M059J (cell line): Measurements from ENCODE around the gene ATP6V0D1. TPM values are rescaled to one million over a fixed set of nuclear protein-coding genes. Genes with fewer than 3 reads are reported as not detected.
"Not testable (repeated sequence)": the region's sequence is repeated elsewhere in the genome, so short reads cannot be mapped to it uniquely, and the experiment has no call there.

Experiments
- DNase-seq: peaks from one replicate; pipeline ENCODE4 v3.0.0-alpha.2; 2012; ENCODE audit warnings: low read depth
- total RNA-seq: library from RNA; depleted of rRNA; stranded (reverse); fragments of >200 nt; shearing (Covaris generic); gene quantifications from 2 replicates; pipeline ENCODE4 v1.2.3, GENCODE V29; 2014

Gene ATP6V0D1
- total RNA-seq, 1 experiment from 2014 or later, result 160 TPM

DNA sequence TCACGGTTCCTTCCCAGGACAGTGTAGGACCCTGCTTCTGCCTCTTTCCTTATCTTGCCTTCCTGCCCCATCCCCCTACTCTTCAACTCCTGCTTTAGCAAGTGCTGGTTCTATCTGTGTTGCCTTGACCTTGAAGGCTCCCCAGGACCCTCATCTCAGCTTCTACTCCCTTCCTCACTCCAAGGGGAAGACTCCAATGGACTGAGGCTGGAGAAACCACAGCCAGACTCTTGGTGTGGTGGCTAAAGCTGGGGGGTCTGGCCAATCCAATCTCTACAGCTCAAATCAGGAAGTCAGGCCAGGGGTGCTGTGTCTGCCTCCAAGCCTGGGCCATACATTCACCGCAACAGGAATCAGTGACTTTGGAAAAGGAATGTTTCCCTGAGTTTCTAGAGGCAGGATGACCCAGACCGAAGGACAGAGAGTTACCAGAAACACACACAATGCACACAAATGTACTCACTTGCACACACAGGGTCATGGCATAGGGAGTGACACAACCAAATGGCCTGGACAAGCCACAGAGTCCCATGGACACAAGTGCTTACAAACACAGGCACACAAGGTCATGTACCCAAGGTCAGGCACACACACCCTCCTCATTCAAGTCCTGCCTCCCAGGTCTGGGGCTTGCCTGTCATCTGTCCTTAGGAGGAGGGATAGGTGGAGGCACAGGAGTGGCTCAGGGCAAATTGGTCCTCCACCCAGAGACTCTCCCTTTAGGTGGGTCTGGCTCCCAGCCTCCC, 51.7 kb downstream of the ATP6V0D1 start:
- DNase-seq, result no peak

- peak; percentile 71 for DNase-seq
Observed at GRCh38 chr16:67428146-67428731, 52.7 kb downstream of the ATP6V0D1 start.

DNA sequence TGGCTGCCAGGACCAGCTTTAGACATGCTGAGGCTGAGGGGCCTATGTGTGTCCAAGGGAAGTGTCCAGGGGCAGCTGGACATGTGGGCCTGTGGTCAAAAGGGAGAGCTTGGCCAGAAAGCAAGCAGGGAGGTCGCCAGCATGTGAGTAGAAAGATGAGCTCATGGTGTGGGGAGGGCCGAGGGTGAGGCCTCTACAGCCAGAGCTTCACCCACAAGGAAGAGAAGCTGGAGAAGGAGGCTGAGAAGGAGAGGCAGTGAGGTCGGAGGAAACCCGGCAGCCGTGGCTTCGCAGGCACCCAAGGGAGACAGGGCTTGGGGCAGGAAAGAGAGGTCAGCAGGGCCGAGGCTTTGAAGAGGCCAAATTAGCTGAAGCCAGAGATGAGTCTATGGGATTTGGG, 54.0 kb downstream of the ATP6V0D1 start:
- DNase-seq, result no peak

DNA sequence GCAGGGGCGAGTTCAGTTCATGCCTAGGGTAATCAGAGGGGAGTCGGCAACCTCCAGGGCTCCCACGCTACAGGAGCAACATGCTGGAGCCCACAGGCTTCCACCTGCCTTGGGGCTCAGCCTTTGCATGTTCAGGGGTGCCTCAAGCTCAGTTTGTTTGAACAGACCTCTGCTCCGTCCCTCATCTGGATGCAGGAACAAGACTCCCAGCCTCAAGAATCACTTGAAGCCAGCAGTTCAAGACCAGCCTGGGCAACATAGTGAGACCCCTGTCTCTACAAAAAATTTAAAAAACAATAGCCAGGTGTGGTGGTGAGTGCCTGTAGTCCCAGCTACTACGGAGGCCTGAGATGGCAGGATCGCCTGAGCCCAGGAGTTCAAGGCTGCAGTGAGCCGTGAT, 54.9 kb downstream of the ATP6V0D1 start:
- no peak for DNase-seq

DNA sequence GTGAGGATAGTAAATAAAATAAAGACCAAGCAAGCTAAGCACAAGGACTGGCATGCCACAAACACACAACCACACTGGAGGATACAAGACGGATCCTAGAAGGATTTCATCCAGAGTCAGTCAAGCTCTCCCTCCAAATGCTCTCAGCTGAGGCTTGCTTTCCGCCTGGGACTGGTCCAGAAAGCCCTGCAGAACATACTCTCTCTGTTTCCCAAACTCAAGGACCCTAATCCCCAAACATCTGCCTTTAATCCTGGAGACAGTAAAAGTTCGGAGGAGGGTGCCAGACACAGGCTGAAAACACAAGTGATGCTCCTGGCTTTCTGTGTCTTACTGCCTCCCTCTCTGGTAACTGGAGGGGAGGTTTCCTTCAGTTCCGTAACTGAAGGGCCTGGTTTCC, 55.4 kb downstream of the ATP6V0D1 start:
- DNase-seq, result no peak

DNA sequence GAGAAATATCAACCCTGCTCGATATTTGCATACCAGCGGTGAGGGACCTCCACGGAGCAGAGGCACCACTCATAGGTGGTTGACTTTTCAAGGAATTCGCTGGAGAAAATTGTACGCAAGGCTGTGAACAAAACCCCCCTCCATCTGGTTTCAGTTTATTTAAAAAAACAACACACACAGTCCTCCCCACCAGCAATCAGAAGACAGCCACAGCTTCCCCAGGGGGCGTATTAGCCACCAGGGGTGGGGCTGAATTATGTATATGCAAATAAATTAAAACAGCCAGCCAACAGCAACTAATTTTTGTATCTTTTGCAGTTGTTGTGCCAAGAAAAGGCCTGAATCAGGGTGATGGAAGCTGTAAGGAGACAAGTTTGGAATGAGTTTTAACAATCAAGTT, 55.9 kb downstream of the ATP6V0D1 start:
- no peak for DNase-seq

- no peak for DNase-seq
Observed at GRCh38 chr16:67424261-67424615, 56.7 kb downstream of the ATP6V0D1 start.

DNA sequence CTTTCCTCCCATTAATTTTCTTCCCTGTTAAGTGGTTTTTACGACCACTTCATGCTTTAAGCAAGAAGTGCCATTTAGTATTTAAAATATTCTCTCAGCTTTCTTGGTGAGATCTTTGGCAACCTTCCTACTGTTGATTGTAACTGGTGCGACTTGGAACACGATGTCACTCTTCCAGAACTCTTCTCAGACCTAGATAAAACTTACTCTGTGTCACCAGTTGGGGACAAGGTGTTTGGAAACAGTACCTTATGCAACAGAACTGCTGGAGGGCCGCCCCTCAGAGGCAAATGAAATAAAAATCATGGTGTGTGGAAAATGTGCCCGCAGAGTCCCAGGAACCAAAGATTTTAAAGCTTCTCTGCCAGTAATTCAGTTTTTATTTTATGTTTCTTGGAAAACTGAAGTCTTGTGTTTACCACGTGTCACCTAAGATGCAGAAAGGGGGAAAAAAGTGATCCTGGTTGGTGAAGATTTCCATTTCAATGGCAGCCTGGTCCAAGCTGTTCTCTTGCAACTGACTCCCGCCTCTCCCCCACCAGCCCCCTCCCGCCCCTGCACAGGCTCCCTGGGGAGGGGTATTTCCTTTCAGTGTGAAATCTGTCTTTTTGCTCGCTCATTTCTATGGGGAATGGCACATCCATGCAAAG, 57.2 kb downstream of the ATP6V0D1 start:
- DNase-seq, result no peak

GRCh38 chr16:67423015-67423414, 57.9 kb downstream of the ATP6V0D1 start:
- no peak for DNase-seq

- DNase-seq, result no peak
Observed at GRCh38 chr16:67421030-67421429, 59.9 kb downstream of the ATP6V0D1 start.

GRCh38 chr16:67419931-67420330, 61.0 kb downstream of the ATP6V0D1 start:
- no peak for DNase-seq

DNA sequence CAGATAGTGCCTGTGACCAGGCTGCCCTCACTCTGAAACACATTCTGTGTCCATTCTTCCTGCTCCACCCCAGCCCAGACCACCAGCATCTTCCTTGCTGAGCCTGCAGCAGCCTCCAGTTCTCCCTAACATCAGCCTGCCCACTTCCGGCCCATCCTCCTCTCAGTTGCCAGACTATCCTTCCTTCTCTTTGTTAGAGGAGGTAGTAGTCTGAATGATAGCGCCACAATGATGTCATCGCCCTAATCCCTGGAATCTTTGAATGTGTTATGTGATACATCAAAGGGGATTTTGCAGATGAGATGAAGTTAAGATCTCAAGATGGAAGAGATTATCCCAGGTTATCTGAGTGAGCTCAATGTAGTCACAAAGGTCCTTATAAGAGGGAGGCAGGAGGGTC, 61.5 kb downstream of the ATP6V0D1 start:
- DNase-seq, result peak; percentile 48

DNA sequence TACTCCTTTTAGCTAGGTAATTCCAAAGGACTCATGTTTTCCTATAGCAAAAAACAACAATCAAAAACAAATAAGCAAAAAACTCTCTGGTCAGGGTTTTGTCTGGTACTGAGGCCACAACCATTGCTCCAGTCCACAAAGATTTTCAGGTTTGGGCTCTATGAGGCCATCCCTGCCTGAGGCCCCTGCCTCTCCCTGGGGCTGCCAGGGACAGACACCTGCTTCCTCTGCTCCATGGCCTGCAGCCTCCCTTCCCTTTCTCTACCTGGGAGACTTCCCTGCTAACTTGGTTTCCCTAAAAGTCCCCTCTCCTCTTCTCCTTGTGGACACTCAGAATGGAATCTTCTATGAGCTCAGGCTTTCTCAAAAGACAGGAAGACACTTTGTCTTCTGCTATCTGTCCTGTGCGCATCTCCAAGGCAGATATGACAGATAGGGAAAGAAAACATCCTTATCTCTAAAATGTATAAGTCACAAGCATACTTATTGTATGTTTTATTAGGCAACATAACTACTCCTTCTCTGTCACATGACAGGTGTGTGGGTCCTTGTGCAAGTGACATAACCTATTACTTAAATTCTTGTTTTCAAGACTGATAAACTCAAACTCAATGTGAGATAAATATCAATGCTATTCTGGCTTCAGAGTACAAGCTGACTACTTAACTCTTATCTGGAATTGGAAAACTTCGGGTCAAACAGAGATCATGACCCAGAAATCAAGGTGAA, 63.5 kb downstream of the ATP6V0D1 start:
- no peak for DNase-seq

DNA sequence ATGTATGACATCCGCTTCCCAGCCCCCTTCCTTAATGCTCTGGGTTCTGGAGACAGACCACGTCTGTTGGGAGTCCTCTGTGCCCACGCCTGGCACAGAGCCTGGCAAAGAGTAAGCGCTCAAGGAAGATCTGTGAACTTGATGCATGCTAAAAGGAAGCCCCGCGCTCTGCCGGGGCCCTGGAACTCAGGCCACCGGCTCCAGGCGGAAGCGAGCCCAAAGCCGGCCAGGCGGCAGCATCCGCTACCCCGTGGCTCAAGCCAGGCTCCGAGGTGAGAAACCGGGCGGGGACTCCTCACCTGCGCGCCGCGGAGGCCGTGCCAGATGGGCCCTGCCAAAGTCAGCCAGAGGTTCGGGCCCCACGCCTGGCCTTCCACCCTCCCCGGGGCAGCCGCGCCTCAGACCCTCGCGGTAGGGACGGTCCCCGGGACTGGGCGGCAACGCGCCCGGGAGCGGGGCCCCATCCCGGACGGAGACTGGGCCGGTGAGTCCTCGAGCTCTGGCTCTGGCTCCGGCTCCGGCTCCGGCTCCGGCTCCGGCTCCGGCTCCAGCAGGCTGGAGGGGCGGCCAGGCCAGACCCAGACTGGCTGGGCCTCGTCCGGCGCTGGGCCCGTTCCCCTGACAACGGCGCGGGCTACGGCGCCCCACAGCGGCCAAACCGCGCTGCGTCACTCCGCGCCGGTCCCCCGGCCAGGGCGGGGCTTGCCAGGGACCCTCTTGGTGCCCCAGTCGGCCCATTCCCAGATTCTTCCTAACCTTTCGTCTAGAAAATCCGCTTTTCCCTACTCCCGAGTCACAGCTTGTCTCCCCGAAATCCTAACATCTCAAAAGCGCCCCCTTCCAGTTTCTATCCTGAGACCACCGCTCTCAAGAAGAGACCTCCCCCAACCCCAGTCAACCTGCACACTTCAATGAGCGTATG, 64.8 kb downstream of the ATP6V0D1 start, which contains the start of gene ZDHHC1:
TSS of gene ZDHHC1 (minus strand) at position 606 of the 922 bp plus-strand sequence. CDS start 8,702 bp downstream, outside the sequence.
- peak; percentile 51 for DNase-seq

DNA sequence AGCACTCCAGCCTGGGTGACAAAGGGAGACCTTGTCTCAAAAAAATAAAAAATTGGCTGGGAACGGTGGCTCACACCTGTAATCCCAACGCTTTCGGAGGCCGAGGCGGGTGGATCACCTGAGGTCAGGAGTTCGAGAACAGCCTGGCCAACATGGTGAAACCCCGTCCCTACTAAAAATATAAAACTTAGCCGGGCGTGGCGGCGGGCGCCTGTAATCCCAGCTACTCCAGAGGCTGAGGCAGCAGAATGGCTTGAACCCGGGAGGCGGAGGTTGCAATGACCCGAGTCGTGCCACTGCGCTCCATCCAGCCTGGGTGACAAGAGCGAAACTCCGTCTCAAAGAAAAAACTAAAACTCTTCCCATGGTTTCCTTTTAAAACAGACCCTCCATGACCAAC, 65.5 kb downstream of the ATP6V0D1 start:
- not testable (repeated sequence) for DNase-seq

GRCh38 chr16:67413978-67414911, 66.7 kb downstream of the ATP6V0D1 start:
- no peak for DNase-seq

DNA sequence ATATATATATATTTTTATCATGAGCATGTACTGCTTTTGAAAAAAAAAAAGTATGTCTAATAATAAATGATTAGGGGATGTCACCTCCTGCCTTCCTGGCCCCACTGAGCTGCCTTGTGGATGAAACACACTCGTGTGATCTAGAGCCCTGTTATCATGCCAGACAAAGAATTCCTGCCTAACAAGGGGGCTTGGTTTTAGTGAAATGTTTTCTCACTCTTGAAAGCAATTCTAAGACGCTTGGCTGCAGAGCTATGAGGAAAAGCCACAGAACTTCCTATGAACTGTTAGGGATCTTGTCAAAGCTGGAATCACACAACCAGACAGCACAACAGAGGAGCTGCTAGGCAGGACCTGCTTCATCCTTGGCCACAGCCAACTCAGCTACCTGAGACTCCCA, 68.7 kb downstream of the ATP6V0D1 start:
- no peak for DNase-seq

DNA sequence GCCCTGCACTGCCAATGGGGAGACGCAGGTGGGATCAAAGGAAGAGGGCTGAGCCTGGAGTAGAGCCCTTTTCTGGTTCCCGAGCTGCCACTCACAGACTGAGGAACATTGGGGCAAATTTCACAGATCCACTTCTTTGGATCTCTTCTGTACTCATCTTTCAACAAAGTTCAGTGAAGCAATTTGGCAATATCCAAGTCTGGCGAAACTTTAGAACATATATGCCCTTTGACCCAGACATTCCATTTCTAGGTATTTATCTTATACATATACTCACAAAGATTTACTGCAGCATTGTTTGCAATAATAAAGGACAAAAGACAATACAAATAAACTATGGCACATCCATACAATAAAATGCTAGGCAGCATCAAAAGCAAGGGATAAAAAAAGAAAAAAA, 69.6 kb downstream of the ATP6V0D1 start:
- no peak for DNase-seq

- DNase-seq, result no peak
Observed at GRCh38 chr16:67409631-67410030, 71.3 kb downstream of the ATP6V0D1 start.

DNA sequence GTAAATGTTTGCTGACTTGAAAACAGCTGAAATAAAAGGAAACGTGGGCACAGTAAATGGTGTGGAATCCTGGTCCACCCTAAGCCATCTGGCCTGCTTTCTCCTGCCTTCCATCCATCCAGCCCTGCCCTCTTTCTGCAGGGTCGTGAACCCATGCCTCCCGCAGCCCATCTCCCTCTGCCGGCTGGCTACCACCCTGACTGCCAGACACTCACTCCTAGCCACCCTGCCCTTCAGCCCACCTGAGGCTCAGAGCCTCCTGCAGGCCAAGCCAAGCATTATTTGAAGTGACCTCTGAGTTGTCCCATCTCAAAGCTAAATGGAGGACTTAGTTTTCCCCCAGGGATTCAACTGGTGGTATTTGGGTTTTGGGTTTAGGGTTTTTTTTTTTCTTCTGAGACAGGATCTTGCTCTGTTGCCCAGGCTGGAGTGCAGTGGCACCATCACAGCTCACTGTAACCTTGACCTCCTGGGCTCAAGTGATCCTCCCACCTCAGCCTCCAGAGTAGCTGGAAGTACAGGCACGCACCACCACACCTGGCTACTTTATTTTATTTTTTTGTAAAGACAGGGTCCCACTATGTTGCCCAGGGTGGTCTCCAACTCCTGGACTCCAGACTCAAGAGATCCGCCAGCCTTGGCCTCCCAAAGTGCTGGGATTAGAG, 73.0 kb downstream of the ATP6V0D1 start:
- DNase-seq, result no peak
